ENCODE data around the gene PIK3CB. TPM values are rescaled to one million over a fixed set of nuclear protein-coding genes. Genes with fewer than 3 reads are reported as not detected.

PIK3CB gene
- total and polyA plus RNA-seq, 9 donors: 10.6 to 27.1 (median 16.5) TPM

GRCh38 chr3:138768125-138768524, 66.6 kb downstream of the PIK3CB start:
- DNase-seq: no peak
- TF ChIP-seq EP300 (IDR thresholded peaks at IDR 0.05): no peak
- TF ChIP-seq CTCF (IDR thresholded peaks at IDR 0.05): no peak
- no peak for TF ChIP-seq POLR2A (IDR thresholded peaks at IDR 0.05)
- Histone ChIP-seq H3K9me3 (no peaks in the 10 kb centered on the region), H3K4me1 (ENCODE audit: insufficient read depth) (no peaks in the 10 kb centered on the region), H3K36me3 (no peaks in the 10 kb centered on the region), H3K4me3 (no peak overlapping the region), H3K27me3 (no peaks in the 10 kb centered on the region), H3K27ac (no peak overlapping the region)
- WGBS, 3 donors: 100% methylated on average over 1 of the region's 1 CpG
- intact Hi-C loops (cut with DNase I): no loop called here

GRCh38 chr3:138767498-138768104, 67.1 kb downstream of the PIK3CB start:
- H3K27ac ChIP-seq: no peak overlapping the region
- intact Hi-C loops (cut with DNase I): no loop called here
- H3K4me1 ChIP-seq (ENCODE audit: insufficient read depth): no peaks in the 10 kb centered on the region
- WGBS, 3 donors: 92 to 99% (median 96%) methylated on average over 11 of the region's 11 CpGs
- H3K36me3 ChIP-seq: no peaks in the 10 kb centered on the region
- no peaks in the 10 kb centered on the region for H3K27me3 ChIP-seq
- DNase-seq: no peak
- H3K4me3 ChIP-seq: no peak overlapping the region
- TF ChIP-seq POLR2A (IDR thresholded peaks at IDR 0.05): no peak
- TF ChIP-seq CTCF (IDR thresholded peaks at IDR 0.05): no peak
- no peak for TF ChIP-seq EP300 (IDR thresholded peaks at IDR 0.05)
- no peaks in the 10 kb centered on the region for H3K9me3 ChIP-seq

GRCh38 chr3:138761002-138761401, 73.7 kb downstream of the PIK3CB start:
- no peak for DNase-seq
- Histone ChIP-seq H3K27me3 (no peaks in the 10 kb centered on the region), H3K36me3 (no peaks in the 10 kb centered on the region), H3K27ac (no peak overlapping the region), H3K9me3 (no peaks in the 10 kb centered on the region), H3K4me1 (ENCODE audit: insufficient read depth) (no peaks in the 10 kb centered on the region), H3K4me3 (no peak overlapping the region)
- intact Hi-C loops (cut with DNase I): no loop called here
- WGBS, 3 donors: 93 to 97% (median 95%) methylated on average over 2 of the region's 2 CpGs
- no peak for TF ChIP-seq POLR2A (IDR thresholded peaks at IDR 0.05)
- TF ChIP-seq CTCF (IDR thresholded peaks at IDR 0.05): no peak
- no peak for TF ChIP-seq EP300 (IDR thresholded peaks at IDR 0.05)

GRCh38 chr3:138748190-138748589, 86.5 kb downstream of the PIK3CB start:
- Histone ChIP-seq H3K4me1 (ENCODE audit: insufficient read depth) (no peaks in the 10 kb centered on the region), H3K27ac (no peak overlapping the region), H3K4me3 (no peak overlapping the region), H3K27me3 (no peaks in the 10 kb centered on the region), H3K36me3 (no peaks in the 10 kb centered on the region), H3K9me3 (no peaks in the 10 kb centered on the region)
- intact Hi-C loops (cut with DNase I): no loop called here
- TF ChIP-seq POLR2A (IDR thresholded peaks at IDR 0.05) (no peak), EP300 (IDR thresholded peaks at IDR 0.05) (no peak), CTCF (IDR thresholded peaks at IDR 0.05) (no peak)
- 74 to 84% (median 74%) methylated on average over 2 of the region's 2 CpGs for WGBS, 3 donors
- DNase-seq: no peak
